GM21367 (cell line): Measurements from ENCODE around the gene AGTPBP1.
"Not testable (repeated sequence)": the region's sequence is repeated elsewhere in the genome, so short reads cannot be mapped to it uniquely, and the experiment has no call there.

Experiments
- ATAC-seq: cut with Tn5 transposase; IDR thresholded peaks from one replicate; pipeline ENCODE4 v1.9.1; 2021; ENCODE audit not compliant: unreplicated experiment

AGTPBP1 gene

DNA sequence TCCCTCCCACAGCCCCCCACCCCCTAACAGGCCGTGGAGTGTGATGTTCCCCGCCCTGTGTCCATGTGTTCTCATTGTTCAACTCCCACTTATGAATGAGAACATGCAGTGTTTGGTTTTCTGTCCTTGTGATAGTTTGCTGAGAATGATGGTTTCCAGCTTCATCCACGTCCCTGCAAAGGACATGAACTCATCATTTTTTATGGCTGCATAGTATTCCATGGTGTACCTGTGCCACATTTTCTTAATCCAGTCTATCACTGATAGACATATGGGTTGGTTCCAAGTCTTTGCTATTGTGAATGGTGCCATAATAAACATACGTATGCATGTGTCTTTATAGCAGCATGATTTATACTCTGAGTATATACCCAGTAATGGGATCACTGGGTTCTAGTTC is 23.9 kb downstream of the AGTPBP1 start:
- not testable (repeated sequence) for ATAC-seq

DNA sequence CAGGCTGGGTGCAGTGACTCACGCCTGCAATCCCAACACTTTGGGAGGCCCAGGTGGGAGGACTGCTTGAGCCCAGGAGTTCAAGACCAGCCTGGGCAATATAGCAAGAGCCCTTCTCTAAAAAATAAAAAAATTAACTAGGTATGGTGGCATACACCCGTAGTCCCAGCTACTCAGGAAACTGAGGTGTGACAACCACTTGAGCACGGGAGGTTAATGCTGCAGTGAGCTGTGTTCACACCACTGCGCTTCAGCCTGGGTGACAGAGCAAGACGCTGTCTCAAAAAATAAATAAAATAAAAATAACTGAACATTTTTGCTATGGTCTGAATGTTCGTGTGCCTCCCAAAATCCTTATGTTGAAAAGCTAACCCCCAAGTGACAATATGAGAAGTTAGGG is 24.5 kb downstream of the AGTPBP1 start:
- ATAC-seq: no peak

DNA sequence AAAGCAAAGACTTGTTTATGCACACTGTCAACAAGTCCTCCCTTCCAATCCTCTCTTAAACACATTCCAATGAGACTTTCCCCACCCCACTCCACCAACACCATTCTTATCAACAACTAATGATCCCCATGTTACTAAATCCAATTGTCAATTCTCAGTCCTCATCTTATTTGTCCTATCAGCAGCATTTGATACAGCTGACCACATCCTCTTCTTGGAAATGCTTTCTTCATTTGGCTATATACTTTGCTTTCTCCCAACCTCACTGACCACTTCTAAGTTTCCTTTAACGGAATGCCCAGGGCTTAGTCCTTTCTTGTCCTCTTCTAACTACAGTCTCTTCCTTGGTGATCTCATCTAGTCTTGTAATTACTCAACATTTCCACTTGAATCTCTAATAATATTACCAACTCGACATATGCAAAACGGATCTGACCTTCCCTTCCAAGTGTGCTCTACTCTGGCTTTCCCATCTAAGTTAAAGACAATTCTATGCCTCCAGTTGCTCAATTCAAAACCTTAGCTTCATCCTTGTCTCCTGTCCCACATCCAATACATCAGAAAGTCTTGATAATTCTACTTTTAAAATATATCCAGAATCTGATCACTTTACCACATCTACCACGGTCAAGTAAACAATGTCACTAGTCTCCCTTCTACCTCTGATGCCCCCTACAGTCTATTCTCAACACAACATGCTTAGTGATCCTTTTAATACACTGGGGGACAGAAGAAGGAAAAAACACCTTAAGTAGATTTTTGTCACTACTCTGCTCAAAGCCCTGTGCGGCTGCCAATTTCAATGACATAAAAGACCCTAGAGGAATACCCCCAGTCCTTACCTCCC is 25.5 kb downstream of the AGTPBP1 start:
- ATAC-seq: peak; percentile 59

DNA sequence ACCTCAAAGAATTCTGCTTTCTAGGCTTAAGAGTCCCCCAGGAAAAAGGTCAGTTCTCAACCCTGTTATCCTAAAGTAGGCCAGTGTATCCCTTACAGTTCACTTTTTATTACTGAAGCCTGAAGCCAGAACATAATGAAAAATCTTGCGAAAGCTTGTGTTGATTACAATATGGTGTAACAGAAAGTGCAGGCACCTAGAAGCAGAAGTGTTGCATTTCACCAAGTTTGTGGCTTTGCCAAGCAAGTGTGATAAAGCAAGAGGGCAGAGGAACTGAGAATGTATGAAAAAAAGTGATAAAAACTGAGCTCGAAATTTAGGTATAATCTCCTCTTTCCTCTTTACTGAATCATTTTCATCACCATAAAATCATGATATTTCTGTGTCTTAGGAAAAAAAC is 26.2 kb downstream of the AGTPBP1 start:
- ATAC-seq: peak; percentile 65

DNA sequence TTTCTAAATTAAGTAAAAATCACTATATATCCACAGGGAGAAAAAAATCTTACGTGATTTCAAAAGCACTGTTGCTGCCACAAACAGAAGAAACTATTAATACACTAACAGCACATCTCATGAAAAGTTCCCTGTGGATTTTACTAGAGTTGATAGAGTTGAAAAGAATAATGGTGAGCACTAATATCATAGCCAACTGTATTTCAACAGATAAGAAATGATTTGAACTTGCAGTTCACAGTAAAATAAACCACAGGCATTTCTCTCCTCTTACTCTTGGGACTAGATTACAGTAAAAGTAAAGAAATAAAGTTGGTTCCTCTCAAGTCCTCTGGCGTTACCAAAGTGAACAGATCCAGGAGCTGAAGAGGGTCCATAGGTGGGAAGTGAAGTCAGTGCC is 27.9 kb downstream of the AGTPBP1 start:
- ATAC-seq: no peak

DNA sequence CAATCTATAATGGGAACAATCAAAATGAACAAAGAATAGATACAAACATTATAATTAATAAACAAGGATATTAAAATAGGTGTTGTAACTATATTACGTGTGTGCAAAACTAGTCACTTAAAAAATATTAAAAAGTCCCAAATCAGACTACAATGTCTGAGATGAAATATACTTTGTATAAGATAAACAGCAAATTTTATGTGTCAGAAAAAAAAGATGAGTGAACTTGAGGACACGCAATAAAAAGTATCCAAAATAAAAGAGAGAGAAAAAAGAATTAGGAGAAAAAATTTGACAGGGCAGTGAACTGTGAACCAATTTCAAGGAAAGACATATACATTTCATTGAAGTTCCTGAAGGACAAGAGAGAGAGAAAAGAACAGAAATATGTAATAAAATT is 37.0 kb downstream of the AGTPBP1 start:
- no peak for ATAC-seq

DNA sequence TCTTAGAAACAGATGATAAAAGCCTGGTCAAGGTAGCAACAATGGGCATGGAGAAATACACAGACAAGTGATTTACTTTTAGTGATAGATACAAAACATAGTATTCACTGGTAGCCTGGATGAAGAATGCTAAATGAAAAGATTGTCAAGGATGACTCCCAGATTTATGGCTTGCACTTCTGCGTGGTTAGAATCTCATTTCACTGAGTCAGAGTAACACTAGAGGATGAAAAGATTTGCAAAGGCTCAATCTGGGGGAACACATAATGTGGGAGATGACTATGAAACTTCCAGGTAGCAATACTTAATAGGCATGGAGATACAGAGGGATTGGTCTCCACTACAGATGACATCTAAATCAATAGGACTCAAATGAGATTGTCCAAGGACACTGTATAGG is 38.4 kb downstream of the AGTPBP1 start:
- ATAC-seq: no peak

DNA sequence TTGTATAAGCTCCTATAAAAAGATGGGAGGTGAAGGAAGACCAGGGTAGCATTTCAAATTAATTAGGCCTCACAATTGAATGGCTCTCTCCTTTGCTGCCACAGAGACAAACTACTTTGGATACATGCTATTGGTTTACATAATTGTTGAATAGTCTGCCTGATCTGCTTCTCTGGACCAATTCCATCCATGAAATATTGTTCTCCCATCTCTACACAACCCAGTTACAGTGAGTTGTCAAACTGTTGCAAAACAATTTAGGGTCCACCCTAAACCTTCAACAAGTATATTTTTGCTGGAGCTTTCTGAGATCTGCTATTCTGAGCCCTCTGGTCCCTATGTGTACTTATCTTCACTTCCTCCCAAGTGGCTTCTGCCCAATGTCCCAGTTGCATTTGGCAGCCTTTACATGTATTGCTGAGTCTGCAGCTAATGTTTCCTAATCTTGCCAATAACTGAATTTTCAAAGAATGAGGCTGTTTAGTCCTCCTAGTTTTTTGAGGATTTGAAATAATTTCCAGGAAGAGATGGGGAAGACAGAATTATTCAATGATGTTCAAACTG is 38.9 kb downstream of the AGTPBP1 start:
- no peak for ATAC-seq

DNA sequence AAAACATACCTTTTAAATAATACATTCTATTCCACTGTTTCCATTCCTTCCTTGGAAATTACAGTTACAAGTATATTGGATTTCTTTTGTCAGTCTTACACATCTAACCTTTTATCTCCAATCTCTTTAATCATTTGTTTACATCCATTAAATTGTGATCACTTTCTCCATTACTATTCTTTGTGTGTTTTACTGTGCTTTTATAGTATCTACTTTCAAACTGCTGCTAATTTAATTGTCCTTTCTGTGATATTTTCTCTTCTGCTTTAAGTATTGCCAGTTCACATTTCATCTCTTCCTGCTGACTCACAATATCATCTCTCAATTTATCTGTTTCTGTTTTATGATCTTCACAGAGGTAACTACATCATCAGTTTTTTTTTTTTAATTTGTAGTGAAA is 39.6 kb downstream of the AGTPBP1 start:
- ATAC-seq: no peak

DNA sequence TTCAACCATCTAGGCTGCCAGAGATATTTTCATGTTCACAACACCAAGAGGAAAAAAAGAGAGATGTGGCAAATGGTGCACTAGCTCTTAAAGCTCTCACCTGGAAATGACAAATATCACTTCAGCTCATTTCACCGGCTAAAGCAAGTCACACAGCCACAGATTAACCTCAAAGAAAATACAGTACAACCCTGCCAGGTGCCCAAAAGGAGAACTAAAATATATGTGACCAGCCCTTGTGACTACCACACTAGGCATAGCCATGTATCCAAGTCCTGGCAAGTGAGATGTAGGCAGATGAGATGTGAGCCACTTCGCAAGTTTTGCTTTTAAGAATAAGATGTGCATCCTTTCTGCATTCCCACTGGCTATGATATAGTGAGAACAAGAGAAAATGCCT is 41.4 kb downstream of the AGTPBP1 start:
- no peak for ATAC-seq

DNA sequence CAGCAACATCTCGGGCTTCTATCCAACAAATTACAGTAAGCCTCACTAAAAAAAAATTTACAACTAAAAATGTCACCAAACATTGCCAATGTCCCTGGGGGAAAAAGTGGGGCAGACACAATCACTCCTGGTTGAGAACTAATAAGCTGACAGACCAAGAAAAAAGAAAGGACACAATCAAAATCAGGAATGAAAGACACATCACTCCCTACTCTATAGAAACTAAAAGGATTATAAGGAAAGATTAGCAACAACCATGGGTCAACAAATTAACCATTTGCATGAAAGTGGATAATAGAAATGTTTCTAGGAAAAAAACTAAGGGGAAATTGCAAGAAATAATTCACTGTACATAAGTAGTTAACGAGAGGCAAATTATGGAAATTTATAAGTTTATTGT is 53.4 kb downstream of the AGTPBP1 start:
- ATAC-seq: no peak

DNA sequence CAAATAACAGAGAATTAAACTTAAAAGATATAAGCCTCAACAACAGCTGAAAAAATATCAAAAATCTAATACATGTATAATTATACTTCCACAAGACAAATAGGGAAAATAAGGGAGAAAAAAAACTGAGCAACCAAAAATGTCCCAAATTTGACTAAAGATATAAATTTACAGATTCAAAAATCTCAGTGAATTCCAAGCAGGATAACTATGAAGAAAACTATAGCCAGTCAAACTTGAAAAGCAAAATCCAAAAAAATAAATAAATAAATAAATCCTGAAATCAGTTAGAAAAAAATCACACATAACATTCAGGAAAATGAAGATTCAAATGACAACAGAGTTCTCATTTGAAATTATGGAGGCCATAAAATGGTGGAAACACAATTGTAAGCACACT is 56.7 kb downstream of the AGTPBP1 start:
- ATAC-seq: no peak

DNA sequence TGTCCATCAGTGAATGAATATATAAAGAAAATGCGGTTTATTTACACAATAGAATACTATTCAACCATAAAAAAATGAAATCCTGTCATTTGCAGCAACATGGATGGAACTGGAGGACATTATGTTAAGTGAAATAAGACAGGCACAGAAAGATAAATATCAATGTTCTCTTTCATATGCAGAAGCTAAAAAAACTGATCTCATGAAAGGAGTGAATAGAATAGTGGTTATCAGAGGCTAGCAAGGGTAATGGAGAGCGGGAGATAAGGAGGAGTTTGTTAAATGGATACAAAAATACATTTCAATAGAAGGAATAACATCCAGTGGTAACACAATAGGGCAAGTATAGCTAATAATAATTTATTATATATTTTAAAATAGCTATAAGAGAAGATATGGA is 65.0 kb downstream of the AGTPBP1 start:
- no peak for ATAC-seq

DNA sequence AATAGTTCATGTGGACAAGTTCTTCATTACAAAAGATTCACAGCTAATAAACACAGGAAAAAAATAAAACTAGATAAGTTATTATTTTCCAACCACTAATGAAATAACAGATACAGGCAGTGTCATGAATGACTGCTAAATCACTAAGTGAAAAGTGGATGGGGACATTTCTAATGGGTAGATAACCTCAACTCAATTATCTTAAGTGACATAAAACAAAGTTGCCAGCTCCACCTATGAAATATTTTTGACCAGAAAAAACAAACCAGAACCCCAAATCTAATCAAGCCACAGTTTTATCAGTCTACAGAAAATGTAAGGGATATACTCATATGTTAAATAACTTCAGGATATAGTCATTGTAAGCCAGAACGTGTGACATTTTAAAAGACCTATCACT is 74.4 kb downstream of the AGTPBP1 start:
- no peak for ATAC-seq

DNA sequence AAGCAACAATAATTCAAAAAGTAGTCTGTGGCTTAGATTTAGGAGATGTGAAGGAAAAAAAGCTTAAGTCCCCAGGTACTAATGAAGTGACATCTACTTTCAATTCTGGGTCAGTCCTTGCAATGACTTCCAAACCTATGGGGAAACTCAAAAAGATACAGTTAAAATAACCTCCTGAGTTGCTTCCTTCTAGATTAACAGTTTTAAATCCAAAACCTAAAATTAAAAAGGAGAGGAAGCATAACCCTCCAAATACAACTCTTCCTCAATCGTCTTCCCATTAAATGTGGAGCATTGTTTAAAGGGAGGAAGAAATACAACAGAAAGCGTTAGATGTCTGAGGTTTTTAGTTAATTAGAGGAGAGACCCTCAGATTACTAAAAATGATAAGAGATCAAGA is 75.7 kb downstream of the AGTPBP1 start:
- ATAC-seq: no peak

DNA sequence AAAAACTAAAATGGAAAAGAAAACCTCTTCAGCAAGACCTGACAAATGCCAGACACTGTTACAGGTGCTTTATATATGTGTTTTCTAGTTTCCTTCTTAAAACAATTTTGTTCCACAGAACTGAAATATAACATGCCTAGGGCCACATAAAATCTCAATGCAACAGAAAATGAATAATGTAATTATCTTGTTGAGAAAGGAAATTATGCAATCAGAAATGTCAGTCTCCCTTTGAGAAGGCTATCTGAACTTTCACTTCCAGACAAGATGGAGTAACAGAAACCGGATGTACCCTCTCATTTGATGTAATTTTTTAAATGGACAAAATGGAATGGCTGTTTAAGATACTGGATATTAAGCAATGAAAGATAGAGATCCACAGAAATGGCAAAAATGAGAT is 79.2 kb downstream of the AGTPBP1 start:
- ATAC-seq: no peak

DNA sequence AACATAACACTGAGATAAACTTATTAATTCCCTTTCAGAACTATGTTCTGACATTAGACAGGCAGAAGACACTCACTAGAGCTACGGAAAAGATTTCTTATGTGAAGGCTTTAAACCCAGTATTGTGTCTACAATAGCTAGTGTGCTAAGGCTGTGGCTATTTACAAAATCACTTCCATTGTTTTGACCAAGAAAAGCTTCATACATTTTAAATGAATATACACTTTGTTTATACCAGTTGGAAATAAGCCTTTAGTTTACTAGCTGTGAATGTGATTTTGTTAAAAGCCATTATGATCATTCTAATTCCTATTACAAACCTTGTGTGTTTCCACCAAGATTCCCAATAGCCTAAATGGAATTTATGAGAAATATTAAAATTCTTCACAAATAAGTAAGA is 83.0 kb downstream of the AGTPBP1 start:
- no peak for ATAC-seq

DNA sequence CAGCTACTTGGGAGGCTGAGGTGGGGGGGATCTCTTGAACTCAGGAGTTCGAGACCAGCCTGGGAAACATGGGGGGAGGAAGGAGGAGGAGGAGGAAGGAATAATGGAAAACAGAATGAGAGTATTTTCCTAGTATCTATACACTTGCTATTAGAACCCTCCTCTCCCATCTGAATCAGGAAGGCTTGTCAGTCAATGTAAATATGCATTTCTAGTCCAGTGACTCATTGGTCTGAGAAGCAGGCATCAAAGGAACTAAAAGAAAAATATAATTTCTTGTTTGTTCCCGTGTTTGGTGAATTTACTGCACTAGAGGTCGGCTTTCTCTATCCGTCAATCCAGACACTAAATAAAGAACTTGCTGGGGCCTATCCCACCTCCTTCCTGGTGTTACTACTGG is 88.6 kb downstream of the AGTPBP1 start:
- no peak for ATAC-seq

DNA sequence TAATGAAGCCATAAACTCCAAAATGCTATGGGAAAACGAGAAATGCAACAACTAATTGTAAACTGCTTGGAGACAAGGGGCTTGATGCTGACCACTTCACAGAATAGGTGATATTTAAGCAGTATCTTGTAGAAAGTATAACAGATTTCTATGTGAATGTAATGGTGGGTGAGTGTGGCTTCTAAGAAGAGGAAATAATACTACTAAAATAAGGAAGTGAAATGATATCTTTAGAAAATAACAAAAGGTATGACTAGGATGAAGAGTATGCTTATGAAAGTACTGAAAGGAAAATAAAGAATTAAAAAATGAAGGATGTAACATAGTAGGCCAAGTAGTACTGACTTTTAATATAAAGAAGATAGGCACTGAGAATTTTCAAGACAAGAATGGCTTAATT is 94.2 kb downstream of the AGTPBP1 start:
- ATAC-seq: peak; percentile 89

DNA sequence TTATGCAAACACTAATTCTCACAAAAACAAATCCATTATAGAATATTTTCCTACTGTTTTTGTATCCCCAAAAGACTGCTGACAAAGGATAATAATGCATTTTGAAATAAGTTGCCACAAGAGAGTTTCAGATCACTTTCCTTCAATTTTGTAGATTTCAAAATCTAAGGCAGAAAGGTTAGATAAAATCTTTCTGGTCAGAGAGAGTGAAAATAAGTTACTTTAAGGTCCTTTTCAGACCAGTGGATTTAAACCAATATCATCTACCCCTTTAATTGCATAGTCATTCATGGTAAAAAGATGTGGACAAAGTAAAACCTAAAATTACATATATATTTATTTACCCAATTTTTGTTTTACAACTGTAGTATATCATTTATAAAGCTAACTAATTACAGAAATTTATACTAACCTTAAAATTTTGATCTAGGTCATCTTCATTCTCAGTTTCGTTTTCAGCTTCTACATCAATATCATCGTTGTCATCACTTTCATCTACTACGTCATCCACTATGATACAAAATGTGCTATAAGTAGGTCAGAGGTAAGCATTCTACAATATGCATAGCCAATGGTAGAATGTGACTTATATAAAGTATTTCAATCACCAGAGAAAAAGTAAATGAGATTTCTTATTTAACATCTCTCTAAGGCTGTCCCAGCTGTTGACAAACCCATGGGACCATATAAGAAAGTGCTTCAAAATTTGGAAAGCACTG is 95.7 kb downstream of the AGTPBP1 start:
- no peak for ATAC-seq

DNA sequence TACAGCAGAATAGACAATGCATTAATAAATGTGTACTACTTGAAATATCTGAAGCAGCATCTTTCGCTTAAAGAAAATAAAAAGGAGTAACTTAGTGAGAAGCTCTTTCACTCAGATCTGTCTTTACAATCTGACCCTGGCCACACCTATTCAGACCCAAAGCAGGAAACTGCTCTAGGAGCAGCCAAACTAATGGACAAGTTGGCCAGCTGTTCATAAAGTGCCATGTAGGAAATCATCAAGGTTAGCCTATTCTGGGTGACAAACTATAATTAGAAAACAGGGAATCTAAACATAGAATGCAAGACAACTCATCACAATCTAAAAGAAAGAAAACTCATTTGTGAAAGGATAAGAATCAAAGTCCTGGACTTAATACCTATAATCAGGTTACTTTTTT is 101.3 kb downstream of the AGTPBP1 start:
- no peak for ATAC-seq

DNA sequence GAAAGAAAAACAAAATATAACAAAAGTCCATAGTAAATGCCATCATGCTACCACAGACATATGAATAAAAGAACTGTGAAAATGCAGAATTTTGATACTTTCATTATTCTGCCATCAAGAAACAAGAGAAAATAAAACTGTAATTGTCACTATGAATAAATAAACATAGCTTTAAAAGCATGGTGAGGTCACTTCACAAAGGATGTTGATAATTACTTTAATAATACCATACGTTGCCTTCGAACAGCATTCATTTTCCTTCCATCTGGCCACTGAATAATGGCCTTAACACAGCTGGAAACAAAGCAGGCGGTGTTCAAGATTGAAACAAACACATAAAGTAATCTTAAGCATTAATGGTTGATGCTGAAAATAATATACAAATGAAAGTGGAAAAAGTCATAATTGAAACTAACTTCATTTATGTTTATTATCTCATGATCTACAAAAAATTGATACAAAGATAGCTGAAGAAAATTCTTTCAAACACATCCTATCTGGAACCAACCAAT is 102.0 kb downstream of the AGTPBP1 start:
- no peak for ATAC-seq
